Stimulated activated CD4-positive, alpha-beta T cell treated with anti-CD3 and anti-CD28 coated beads, TNF-alpha, amount 100 ng/mL, for 1 hour (primary cell): ENCODE measurements around the gene PTGES.

Source experiments
- DNase-seq, 3 donors: peaks; one replicate each; pipeline ENCODE4 v3.0.0-alpha.2; 2020; ENCODE audit warnings: low read depth in 3 of 3, low spot score in 1 of 3

The PTGES gene

GRCh38 chr9:129746092-129746777 lies 6.6 kb downstream of the PTGES start:
- no peak for DNase-seq

GRCh38 chr9:129745200-129745599 lies 7.6 kb downstream of the PTGES start:
- DNase-seq, result no peak

- DNase-seq, result no peak
Measured at GRCh38 chr9:129740666-129741464, 12.0 kb downstream of the PTGES start.

- DNase-seq, result no peak
Measured at GRCh38 chr9:129740174-129740573, 12.7 kb downstream of the PTGES start.

- DNase-seq, result no peak
Measured at GRCh38 chr9:129739432-129739831, 13.4 kb downstream of the PTGES start.

- peak; percentile 71 to 82 (median 71) for DNase-seq
Measured at GRCh38 chr9:129737479-129738274, 15.2 kb downstream of the PTGES start.

GRCh38 chr9:129736334-129736733 lies 16.5 kb downstream of the PTGES start:
- DNase-seq, result no peak

- no peak for DNase-seq
Measured at GRCh38 chr9:129735546-129735945, 17.3 kb downstream of the PTGES start.

GRCh38 chr9:129733632-129733953 lies 19.2 kb downstream of the PTGES start:
- DNase-seq, result no peak

- DNase-seq, result no peak
Measured at GRCh38 chr9:129732946-129733631, 19.8 kb downstream of the PTGES start.

GRCh38 chr9:129732100-129732499 lies 20.7 kb downstream of the PTGES start:
- no peak for DNase-seq

GRCh38 chr9:129731477-129732085 lies 21.3 kb downstream of the PTGES start:
- no peak for DNase-seq

- no peak for DNase-seq
Measured at GRCh38 chr9:129728744-129729143, 24.1 kb downstream of the PTGES start.

- DNase-seq, result peak in 2 of 3 donors; percentile 24 to 53
Measured at GRCh38 chr9:129726322-129727160, 26.3 kb downstream of the PTGES start.

- no peak for DNase-seq
Measured at GRCh38 chr9:129725795-129726251, 27.0 kb downstream of the PTGES start.

- no peak for DNase-seq
Measured at GRCh38 chr9:129724456-129725190, 28.2 kb downstream of the PTGES start.

GRCh38 chr9:129722913-129723312 lies 29.9 kb downstream of the PTGES start:
- no peak for DNase-seq

- no peak for DNase-seq
Measured at GRCh38 chr9:129720865-129721545, 31.8 kb downstream of the PTGES start.
